Measurements from ENCODE around the gene RHBDF2.

RHBDF2 gene

GRCh38 chr17:76485569-76485968 lies 15.7 kb downstream of the RHBDF2 start:
- no peak for TF ChIP-seq CTCF (IDR thresholded peaks at IDR 0.05; ENCODE audit: control insufficient read depth, insufficient read depth, low read depth, low read length, missing control alignments)
- no peak overlapping the region for H3K4me3 ChIP-seq (ENCODE audit: control insufficient read depth, low read depth, low read length)
- no peak for DNase-seq (ENCODE audit: low read depth)

GRCh38 chr17:76484228-76484725 lies 16.9 kb downstream of the RHBDF2 start:
- H3K4me3 ChIP-seq (ENCODE audit: control insufficient read depth, low read depth, low read length) = no peak overlapping the region
- DNase-seq (ENCODE audit: low read depth) = no peak
- no peak for TF ChIP-seq CTCF (IDR thresholded peaks at IDR 0.05; ENCODE audit: control insufficient read depth, insufficient read depth, low read depth, low read length, missing control alignments)

GRCh38 chr17:76481071-76481655 lies 20.1 kb downstream of the RHBDF2 start:
- no peak for DNase-seq (ENCODE audit: low read depth)
- no peak for TF ChIP-seq CTCF (IDR thresholded peaks at IDR 0.05; ENCODE audit: control insufficient read depth, insufficient read depth, low read depth, low read length, missing control alignments)
- no peak overlapping the region for H3K4me3 ChIP-seq (ENCODE audit: control insufficient read depth, low read depth, low read length)

GRCh38 chr17:76480632-76481031 lies 20.6 kb downstream of the RHBDF2 start:
- H3K4me3 ChIP-seq (ENCODE audit: control insufficient read depth, low read depth, low read length) = no peak overlapping the region

GRCh38 chr17:76479515-76480060 lies 21.6 kb downstream of the RHBDF2 start:
- no peak for DNase-seq (ENCODE audit: low read depth)
- H3K4me3 ChIP-seq (ENCODE audit: control insufficient read depth, low read depth, low read length) = no peak overlapping the region
- TF ChIP-seq CTCF (IDR thresholded peaks at IDR 0.05; ENCODE audit: control insufficient read depth, insufficient read depth, low read depth, low read length, missing control alignments) = no peak

More at GRCh38 chr17:76480632-76481031, 20.6 kb downstream of the RHBDF2 start:
- no peak for TF ChIP-seq CTCF (IDR thresholded peaks at IDR 0.05; ENCODE audit: control insufficient read depth, insufficient read depth, low read depth, low read length, missing control alignments)
- no peak for DNase-seq (ENCODE audit: low read depth)

GRCh38 chr17:76478730-76479514 lies 22.3 kb downstream of the RHBDF2 start:
- DNase-seq (ENCODE audit: low read depth) = no peak
- no peak overlapping the region for H3K4me3 ChIP-seq (ENCODE audit: control insufficient read depth, low read depth, low read length)
- no peak for TF ChIP-seq CTCF (IDR thresholded peaks at IDR 0.05; ENCODE audit: control insufficient read depth, insufficient read depth, low read depth, low read length, missing control alignments)
